ENCODE data around the gene KRTAP17-1.

KRTAP17-1 gene

GRCh38 chr17:41332239-41332638 lies 16.7 kb upstream of the KRTAP17-1 start:
- DNase-seq, result no peak

- DNase-seq, result no peak
Observed at GRCh38 chr17:41331606-41332005, 16.1 kb upstream of the KRTAP17-1 start.

- DNase-seq, result no peak
Observed at GRCh38 chr17:41329279-41329948, 13.9 kb upstream of the KRTAP17-1 start.

- no peak for DNase-seq
Observed at GRCh38 chr17:41328207-41328606, 12.7 kb upstream of the KRTAP17-1 start.

- no peak for DNase-seq
Observed at GRCh38 chr17:41327411-41328120, 12.1 kb upstream of the KRTAP17-1 start.

- no peak for DNase-seq
Observed at GRCh38 chr17:41326173-41327145, 10.9 kb upstream of the KRTAP17-1 start.

GRCh38 chr17:41325611-41326010 lies 10.1 kb upstream of the KRTAP17-1 start:
- no peak for DNase-seq

GRCh38 chr17:41325126-41325525 lies 9.6 kb upstream of the KRTAP17-1 start:
- DNase-seq, result no peak

GRCh38 chr17:41324180-41325075 lies 8.9 kb upstream of the KRTAP17-1 start:
- DNase-seq, result no peak

GRCh38 chr17:41322903-41323895 lies 7.7 kb upstream of the KRTAP17-1 start:
- no peak for DNase-seq

- DNase-seq, result no peak
Observed at GRCh38 chr17:41322094-41322902, 6.8 kb upstream of the KRTAP17-1 start.

GRCh38 chr17:41318231-41318630 lies 2.7 kb upstream of the KRTAP17-1 start:
- DNase-seq, result no peak

GRCh38 chr17:41315814-41316445 lies 420 bp upstream of the KRTAP17-1 start:
- DNase-seq, result no peak

- no peak for DNase-seq
Observed at GRCh38 chr17:41311111-41311510, 4.4 kb downstream of the KRTAP17-1 start.

GRCh38 chr17:41308918-41309359 lies 6.6 kb downstream of the KRTAP17-1 start, which contains the start of gene KRTAP16-1:
TSS of gene KRTAP16-1 (minus strand) at chr17:41309309. CDS start at chr17:41309253, 56 bp downstream.
- DNase-seq, result no peak

GRCh38 chr17:41308251-41308917 lies 7.1 kb downstream of the KRTAP17-1 start:
- peak; percentile 85 for DNase-seq

GRCh38 chr17:41307647-41308046 lies 7.9 kb downstream of the KRTAP17-1 start:
- DNase-seq, result peak; percentile 75

GRCh38 chr17:41304091-41304490 lies 11.4 kb downstream of the KRTAP17-1 start:
- no peak for DNase-seq

- no peak for DNase-seq
Observed at GRCh38 chr17:41302981-41303380, 12.5 kb downstream of the KRTAP17-1 start.

All from NCI-H446 treated with DMSO at 0.1 percent for 48 hours (cell line).